OCI-LY7 (cell line): ENCODE measurements around the gene FSIP1. TPM values are rescaled to one million over a fixed set of nuclear protein-coding genes. Genes with fewer than 3 reads are reported as not detected.
A peak's percentile ranks its signal among the peaks of the same experiment; 100 is the strongest.

Experiments
- BruUV-seq: library from RNA; stranded (reverse); fragments of 400-500 nt; replicated peaks from 2 replicates; lab custom pipeline; 2021; lab: Mats Ljungman, UMichigan
- CTCF ChIA-PET: fragments of 300-600 bp; sonication (Branson Sonifier 250); formaldehyde crosslinking; loops from one replicate; lab custom pipeline; 2022; ENCODE audit warnings: antibody characterized with exemption; ENCODE audit not compliant: unreplicated experiment; lab: Charles Lee
- POLR2A ChIA-PET: fragments of 300-600 bp; sonication (Branson Sonifier 250); formaldehyde crosslinking; loops from one replicate; lab custom pipeline; 2022; ENCODE audit warnings: antibody characterized with exemption; lab: Charles Lee
- DNase-seq: peaks from one replicate; pipeline ENCODE4 v3.0.0-alpha.2; 2015; ENCODE audit warnings: low spot score
- H2AFZ ChIP-seq: fragments of 200-600 bp; sonication (generic), shearing (Covaris generic); 2 replicates; pipeline ENCODE4 v1.6.1; 2014; ENCODE audit warnings: mild to moderate bottlenecking, antibody characterized with exemption, low read length, moderate library complexity
- H3K27ac ChIP-seq: fragments of 200-600 bp; sonication (generic); 2 replicates; pipeline ENCODE4 v1.5.1; 2014; ENCODE audit warnings: mixed run types, low read depth, mild to moderate bottlenecking, moderate library complexity, low read length, inconsistent platforms; ENCODE audit not compliant: poor library complexity, severe bottlenecking
- H3K36me3 ChIP-seq: fragments of 200-600 bp; sonication (generic); 2 replicates; pipeline ENCODE4 v1.6.1; 2014; ENCODE audit warnings: mild to moderate bottlenecking, antibody characterized with exemption, low read length, moderate library complexity, mixed read lengths; ENCODE audit not compliant: insufficient read depth
- H3K4me1 ChIP-seq: fragments of 200-600 bp; sonication (generic); 2 replicates; pipeline ENCODE4 v1.5.1; 2014; ENCODE audit warnings: mild to moderate bottlenecking, low read length; ENCODE audit not compliant: insufficient read depth, poor library complexity, severe bottlenecking
- H3K4me2 ChIP-seq: fragments of 200-600 bp; sonication (generic); 2 replicates; pipeline ENCODE4 v1.6.1; 2014; ENCODE audit warnings: mild to moderate bottlenecking, low read length
- H3K4me3 ChIP-seq: fragments of 200-600 bp; sonication (generic); 2 replicates; pipeline ENCODE4 v1.5.1; 2014; ENCODE audit warnings: mild to moderate bottlenecking, low read depth, low read length; ENCODE audit not compliant: poor library complexity, severe bottlenecking
- H3K79me2 ChIP-seq: fragments of 200-600 bp; sonication (generic); 2 replicates; pipeline ENCODE4 v1.6.1; 2016; ENCODE audit warnings: low read depth, mild to moderate bottlenecking, low read length, moderate library complexity, mixed read lengths; ENCODE audit not compliant: insufficient read depth
- H3K9me2 ChIP-seq: fragments of 200-600 bp; sonication (generic); 2 replicates; pipeline ENCODE4 v1.6.1; 2016; ENCODE audit warnings: mild to moderate bottlenecking, low read length, mixed read lengths; ENCODE audit not compliant: insufficient read depth
- H3K9me3 ChIP-seq: fragments of 200-600 bp; sonication (generic); 2 replicates; pipeline ENCODE4 v1.6.1; 2014; ENCODE audit warnings: mild to moderate bottlenecking, mixed run types, low read length, mixed read lengths
- H4K20me1 ChIP-seq: fragments of 200-600 bp; sonication (generic); 2 replicates; pipeline ENCODE4 v1.6.1; 2014; ENCODE audit warnings: mild to moderate bottlenecking, antibody characterized with exemption, low read length, moderate library complexity, mixed read lengths; ENCODE audit not compliant: insufficient read depth
- CTCF ChIP-seq: fragments of 200-600 bp; sonication (generic); conservative IDR thresholded peaks from 2 replicates; pipeline ENCODE4 v1.5.1; 2014; ENCODE audit warnings: mild to moderate bottlenecking, antibody characterized with exemption, low read length, moderate library complexity, mixed read lengths
- EZH2phosphoT487 ChIP-seq: fragments of 200-600 bp; sonication (generic); IDR thresholded peaks from 2 replicates; pipeline ENCODE4 v1.6.1; 2018; ENCODE audit warnings: low read depth, borderline replicate concordance, mild to moderate bottlenecking, mixed run types, antibody characterized with exemption, low read length, moderate library complexity, mixed read lengths
- intact Hi-C: fragments of 100-400 bp; cut with micrococcal nuclease; formaldehyde crosslinking; loops from one replicate; pipeline ENCODE4 v1.10.0; 2022; ENCODE audit not compliant: unreplicated experiment
- total RNA-seq, 2 experiments: library from RNA; depleted of rRNA in 1 of 2; stranded (reverse); fragments of >200 nt in 1 of 2; shearing (Covaris generic) in 1 of 2; gene quantifications; 2 replicates each; pipeline ENCODE4 v1.2.3, GENCODE V29; 2014 to 2022

Gene FSIP1
- total RNA-seq, 2 experiments from 2014 or later: 0.28 to 0.65 TPM

GRCh38 chr15:39801641-39802309, 19.1 kb upstream of the FSIP1 start:
- DNase-seq: peak; percentile 38
- no peak overlapping the region for H2AFZ ChIP-seq

GRCh38 chr15:39799552-39800011, 16.9 kb upstream of the FSIP1 start:
- Histone ChIP-seq H3K9me3 (no peaks in the 10 kb centered on the region), H2AFZ (no peak overlapping the region), H3K36me3 (no peaks in the 10 kb centered on the region), H4K20me1 (no peaks in the 10 kb centered on the region), H3K9me2 (no peaks in the 10 kb centered on the region), H3K79me2 (no peaks in the 10 kb centered on the region), H3K4me2 (no peak overlapping the region), H3K27ac (no peak overlapping the region), H3K4me3 (no peak overlapping the region), H3K4me1 (no peaks in the 10 kb centered on the region)
- POLR2A ChIA-PET: interaction anchor here (0.6 to 1.3 kb wide), 4 partner anchors 10 to 160 kb away, joined by 3 to 8 read pairs (median 5); no protein-coding TSS in a partner anchor
- no peak for DNase-seq
- CTCF ChIA-PET: interaction anchor here (0.6 kb wide), 1 partner anchor 362 kb away, joined by 3 read pairs; no protein-coding TSS in a partner anchor
- TF ChIP-seq CTCF (no peak), EZH2phosphoT487 (no peak)
- intact Hi-C loops: no loop called here
- no TSS peak for BruUV-seq

More at GRCh38 chr15:39801641-39802309, 19.1 kb upstream of the FSIP1 start:
- no peaks in the 10 kb centered on the region for H3K4me1 ChIP-seq
- ChIA-PET CTCF (no interaction called here), POLR2A (no interaction called here)
- TF ChIP-seq CTCF (peak; percentile 70), EZH2phosphoT487 (no peak)
- no peak overlapping the region for H3K4me2 ChIP-seq
- no peak overlapping the region for H3K4me3 ChIP-seq
- H3K36me3 ChIP-seq: no peaks in the 10 kb centered on the region
- H4K20me1 ChIP-seq: no peaks in the 10 kb centered on the region
- no peaks in the 10 kb centered on the region for H3K9me2 ChIP-seq
- H3K27ac ChIP-seq: no peak overlapping the region
- intact Hi-C loops: no loop called here
- H3K79me2 ChIP-seq: no peaks in the 10 kb centered on the region
- no peaks in the 10 kb centered on the region for H3K9me3 ChIP-seq
- BruUV-seq: no TSS peak

- TF ChIP-seq EZH2phosphoT487 (no peak), CTCF (no peak)
- H3K4me2 ChIP-seq: no peak overlapping the region
- no peak overlapping the region for H2AFZ ChIP-seq
- DNase-seq: no peak
- no peak overlapping the region for H3K27ac ChIP-seq
- intact Hi-C loops: no loop called here
- no peaks in the 10 kb centered on the region for H3K4me1 ChIP-seq
- no TSS peak for BruUV-seq
- no peaks in the 10 kb centered on the region for H3K36me3 ChIP-seq
- no peaks in the 10 kb centered on the region for H4K20me1 ChIP-seq
- H3K79me2 ChIP-seq: no peaks in the 10 kb centered on the region
- ChIA-PET POLR2A (interaction anchor here (0.5 to 1.3 kb wide), 5 partner anchors 25 to 439 kb away, joined by 3 to 6 read pairs (median 4); no protein-coding TSS in a partner anchor), CTCF (no interaction called here)
- no peaks in the 10 kb centered on the region for H3K9me2 ChIP-seq
- H3K9me3 ChIP-seq: no peaks in the 10 kb centered on the region
- no peak overlapping the region for H3K4me3 ChIP-seq
Measured at GRCh38 chr15:39798382-39798781, 15.7 kb upstream of the FSIP1 start.
